K562 (cell line): ENCODE data around the gene EPB41L2. TPM values are rescaled to one million over a fixed set of nuclear protein-coding genes. Genes with fewer than 3 reads are reported as not detected.

Experiments used
- ATAC-seq: fragments of 200-7000 bp; cut with Tn5 transposase; 3 replicates; pipeline ENCODE4 v1.9.1; 2020; ENCODE audit warnings: moderate library complexity
- BruUV-seq: library from RNA; stranded (reverse); fragments of 400-500 nt; replicated peaks from 2 replicates; lab custom pipeline; 2021; lab: Mats Ljungman, UMichigan
- CTCF ChIA-PET: fragments of 300-600 bp; formaldehyde crosslinking; extraction: SDS; loops from one replicate; lab custom pipeline; 2021; ENCODE audit warnings: low intra/inter-chr PET ratio; lab: Yijun Ruan, JAX
- POLR2A ChIA-PET: fragments of 300-600, 350-650 bp; sonication (Branson Sonifier 250); formaldehyde crosslinking; extraction: SDS; loops from one replicate; lab custom pipeline; 2021; ENCODE audit warnings: antibody characterized with exemption, inconsistent platforms; lab: Yijun Ruan, JAX
- DNase-seq, 4 experiments: peaks; one replicate each; pipeline versions ENCODE4 v3.0.0 to v3.0.0-alpha.2; 2011 to 2018; ENCODE audit warnings: low spot score in 3 of 4, mixed read lengths in 3 of 4; ENCODE audit errors: extremely low read depth in 1 of 4
- FAIRE-seq: peaks from 2 replicates; lab custom pipeline; 2011; peaks lifted over from hg19 to GRCh38; lab: Jason Lieb, UNC
- H2AFZ ChIP-seq: 2 replicates; pipeline ENCODE4 v1.6.0; 2011; ENCODE audit warnings: low read depth, low read length, control low read depth, inconsistent platforms
- H3K27ac ChIP-seq: fragments of 200-600 bp; 3 replicates; pipeline ENCODE4 v1.8.0; 2011; ENCODE audit warnings: low read depth, mild to moderate bottlenecking, control low read depth, inconsistent platforms, low read length, moderate library complexity, mixed read lengths; ENCODE audit errors: extremely low read depth
- H3K27me3 ChIP-seq, 2 experiments: fragments of 300-600 bp in 1 of 2; 2 replicates in 1 of 2; 3 replicates in 1 of 2; pipeline versions ENCODE4 v1.6.0 to v1.8.0; 2011; ENCODE audit warnings: inconsistent platforms in 2 of 2, low read length in 2 of 2, mild to moderate bottlenecking in 1 of 2, mixed read lengths in 1 of 2, moderate library complexity in 1 of 2; ENCODE audit not compliant: control insufficient read depth in 2 of 2, insufficient read depth in 2 of 2
- H3K36me3 ChIP-seq: fragments of 300-600 bp; 3 replicates; pipeline ENCODE4 v1.8.0; 2011; ENCODE audit warnings: mild to moderate bottlenecking, low read length, inconsistent platforms; ENCODE audit not compliant: control insufficient read depth, insufficient read depth
- H3K4me1 ChIP-seq, 2 experiments: fragments of 200-600 bp in 1 of 2; replicated peaks in 1 of 2; 2 replicates in 1 of 2; 3 replicates in 1 of 2; pipeline versions ENCODE4 v1.5.1 to v1.8.0; 2011; ENCODE audit warnings: inconsistent platforms in 2 of 2, low read length in 2 of 2, mild to moderate bottlenecking in 1 of 2, mixed read lengths in 1 of 2, moderate library complexity in 1 of 2; ENCODE audit not compliant: control insufficient read depth in 2 of 2, insufficient read depth in 2 of 2
- H3K4me2 ChIP-seq: 2 replicates; pipeline ENCODE4 v1.6.1; 2011; ENCODE audit warnings: low read length, control low read depth, inconsistent platforms, mixed read lengths; ENCODE audit not compliant: insufficient read depth
- H3K4me3 ChIP-seq: fragments of 200-600 bp; sonication (generic), shearing (Covaris generic); 2 replicates; pipeline ENCODE4 v1.5.1; 2016; ENCODE audit warnings: control low read depth, inconsistent platforms
- H3K79me2 ChIP-seq: fragments of 200-600 bp; 3 replicates; pipeline ENCODE4 v1.8.0; 2011; ENCODE audit warnings: low read length, inconsistent platforms; ENCODE audit not compliant: control insufficient read depth, insufficient read depth
- H3K9ac ChIP-seq, 2 experiments: 2 replicates each; pipeline versions ENCODE4 v1.6.0 to v1.6.1; 2011; ENCODE audit warnings: low read depth in 2 of 2, low read length in 2 of 2, control low read depth in 1 of 2, inconsistent platforms in 1 of 2, mild to moderate bottlenecking in 1 of 2, mixed read lengths in 1 of 2; ENCODE audit not compliant: insufficient read depth in 1 of 2
- H3K9me1 ChIP-seq: one replicate; pipeline ENCODE4 v1.6.0; 2011; ENCODE audit warnings: inconsistent platforms, mild to moderate bottlenecking, low read length, moderate library complexity; ENCODE audit not compliant: control insufficient read depth, insufficient read depth
- H3K9me3 ChIP-seq: replicated peaks from 2 replicates; pipeline ENCODE4 v1.5.1; 2011; ENCODE audit warnings: low read depth, low read length, inconsistent platforms; ENCODE audit not compliant: control insufficient read depth, insufficient read depth
- H4K20me1 ChIP-seq: replicated peaks from 2 replicates; pipeline ENCODE4 v1.6.1; 2011; ENCODE audit warnings: low read length, inconsistent platforms, mixed read lengths; ENCODE audit not compliant: control insufficient read depth, insufficient read depth
- HEY1 ChIP-seq: fragments of 250-450 bp; sonication (Bioruptor Pico); IDR thresholded peaks from 2 replicates; pipeline ENCODE4 v1.5.0; 2020; ENCODE audit warnings: mild to moderate bottlenecking, moderate library complexity, borderline replicate concordance
- LEF1 ChIP-seq: fragments of 450-650 bp; IDR thresholded peaks from 2 replicates; pipeline ENCODE4 v1.6.1; 2016; ENCODE audit warnings: mild to moderate bottlenecking
- NR3C1 ChIP-seq: sonication (generic); formaldehyde crosslinking; IDR thresholded peaks from 2 replicates; pipeline ENCODE4 v1.8.1; 2022; ENCODE audit warnings: missing genetic modification reagents
- RBM15 ChIP-seq: fragments of 200-400 bp; formaldehyde crosslinking; IDR thresholded peaks from 2 replicates; pipeline ENCODE4 v1.6.1; 2018; ENCODE audit warnings: mild to moderate bottlenecking, low read length, moderate library complexity; ENCODE audit not compliant: insufficient read depth
- SETDB1 ChIP-seq: IDR thresholded peaks from one replicate; pipeline ENCODE4 v1.6.1; 2012; ENCODE audit warnings: low read length, control low read depth, inconsistent platforms
- SP1 ChIP-seq: sonication (generic); formaldehyde crosslinking; IDR thresholded peaks from 2 replicates; pipeline ENCODE4 v1.8.1; 2022; ENCODE audit warnings: mild to moderate bottlenecking, missing genetic modification reagents
- TCF7L2 ChIP-seq: fragments of 150-350 bp; IDR thresholded peaks from 2 replicates; pipeline ENCODE4 v1.6.1; 2016; ENCODE audit warnings: low read depth, mild to moderate bottlenecking, low read length, moderate library complexity
- TEAD1 ChIP-seq, 2 experiments: fragments of 450-650 bp in 1 of 2; sonication (generic) in 1 of 2; formaldehyde crosslinking; IDR thresholded peaks; 2 replicates each; pipeline versions ENCODE4 v1.4.0 to v1.8.0; 2020 to 2022; ENCODE audit warnings: mild to moderate bottlenecking in 2 of 2, missing genetic modification reagents in 1 of 2
- WGBS: fragments of 100-300 bp; shearing (Covaris generic); methylation state at CpG from one replicate; pipeline ENCODE4 v1.1.6; 2016; ENCODE audit warnings: low coverage, mixed read lengths; ENCODE audit not compliant: insufficient coverage; ENCODE audit errors: missing lambda C conversion rate; 5-methylcytosine and 5-hydroxymethylcytosine counted together
- in situ Hi-C: fragments of 300-500 bp; cut with MboI; formaldehyde crosslinking; loops from 4 replicates; pipeline ENCODE4 v1.15.0; 2018; ENCODE audit warnings: inconsistent platforms, mixed read lengths
- intact Hi-C: fragments of 100-400 bp; cut with micrococcal nuclease; formaldehyde crosslinking; loops from 2 replicates; pipeline ENCODE4 v1.14.2; 2022
- polyA plus RNA-seq, 8 experiments: library from polyadenylated mRNA; depleted of rRNA in 4 of 8; stranded (reverse) in 5 of 8; unstranded in 3 of 8; fragments of >200 nt; fragmentation: Nextera tagmentation in 2 of 8; fragmentation: Illumina TruSeq in 1 of 8; extraction: Ambion mirVana in 2 of 8; extraction: Trizol in 1 of 8; gene quantifications; 2 replicates each; pipeline versions ENCODE4 v1.2.1 to v1.2.3, GENCODE V29; 2011 to 2014; ENCODE audit warnings: inconsistent platforms in 1 of 8, missing spikeins in 1 of 8
- total RNA-seq, 7 experiments: library from RNA; depleted of rRNA in 6 of 7; stranded (reverse); fragments of >200 nt in 6 of 7; fragmentation: Illumina TruSeq in 2 of 7; extraction: Trizol in 2 of 7; gene quantifications; 2 replicates each; pipeline versions ENCODE4 v1.2.1 to v1.2.3, GENCODE V29; 2011 to 2021; ENCODE audit warnings: low replicate concordance in 1 of 7
- TF ChIP-seq, protein P1 (sequence below): sonication (generic); formaldehyde crosslinking; IDR thresholded peaks from 2 replicates; pipeline ENCODE4 v1.8.0; 2022; ENCODE audit warnings: mild to moderate bottlenecking, low read depth, missing genetic modification reagents
- TF ChIP-seq, protein P2 (sequence below): fragments of 450-650 bp; formaldehyde crosslinking; IDR thresholded peaks from 2 replicates; pipeline ENCODE4 v1.4.0; 2020; ENCODE audit warnings: mild to moderate bottlenecking
- TF ChIP-seq, protein P3 (sequence below): sonication (generic); formaldehyde crosslinking; IDR thresholded peaks from 2 replicates; pipeline ENCODE4 v1.8.1; 2023; ENCODE audit warnings: mild to moderate bottlenecking, missing genetic modification reagents, moderate library complexity

Gene EPB41L2
- total and polyA plus RNA-seq, 9 of the 15 experiments (the other 6 are each of a cell fraction or from before 2014, with no cell fraction given): 5.1 to 53.6 (median 25.0) TPM

DNA sequence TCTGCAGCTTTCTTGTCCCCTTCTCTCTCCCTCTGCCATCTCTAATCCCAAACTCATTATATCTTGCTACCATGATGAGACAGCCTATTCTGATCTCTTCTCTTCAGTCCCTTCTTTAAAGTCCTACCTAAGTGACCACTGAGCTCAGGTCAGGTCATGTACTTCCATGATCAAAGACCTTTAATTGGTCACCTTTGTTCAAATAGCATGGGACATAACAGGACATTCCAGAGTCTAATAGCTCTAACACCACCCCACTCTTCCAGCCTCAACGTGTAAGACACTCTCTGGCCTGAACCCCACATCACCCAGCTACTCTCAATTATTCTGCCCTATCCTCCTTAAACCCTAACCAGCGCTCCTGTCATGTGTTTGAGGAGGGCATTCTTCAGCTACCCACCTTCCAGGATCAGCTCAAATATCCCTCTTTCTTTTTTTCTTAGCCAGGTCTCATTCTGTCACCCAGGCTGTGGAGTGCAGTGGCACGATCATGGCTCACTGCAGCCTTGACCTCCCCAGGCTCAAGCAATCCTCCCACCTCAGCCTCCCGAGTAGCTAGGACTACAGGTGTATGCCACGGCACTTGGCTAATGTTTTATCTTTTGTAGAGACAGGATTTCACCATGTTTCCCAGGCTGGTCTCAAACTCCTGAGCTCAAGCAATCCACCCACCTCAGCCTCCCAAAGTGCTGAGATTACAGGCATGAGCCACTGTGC is 237.9 kb downstream of the EPB41L2 start:
- CTCF ChIA-PET: no interaction called here
- in situ Hi-C loops: no loop called here
- FAIRE-seq: no peak

DNA sequence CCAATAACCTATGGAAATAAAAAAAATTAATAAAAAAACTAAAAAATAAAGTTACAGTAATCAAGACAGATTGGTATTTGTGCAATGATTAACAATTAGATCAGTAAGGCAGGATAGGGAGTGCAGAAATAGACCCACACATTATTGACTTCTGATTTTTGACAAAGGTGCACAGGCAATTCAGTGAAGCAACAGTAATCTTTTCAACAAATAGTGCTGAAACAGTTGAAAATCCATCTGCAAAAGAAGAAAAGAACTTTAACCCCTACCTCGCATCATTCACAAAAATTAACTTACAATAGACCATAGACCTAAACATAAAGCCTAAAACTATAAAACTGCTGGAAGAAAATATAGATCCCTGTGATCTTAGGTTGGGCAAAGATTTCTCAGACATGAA is 240.3 kb downstream of the EPB41L2 start:
- intact Hi-C loops: no loop called here
- no peak for TF ChIP-seq LEF1
- no peak for TF ChIP-seq TCF7L2
- TF ChIP-seq, protein P1, sequence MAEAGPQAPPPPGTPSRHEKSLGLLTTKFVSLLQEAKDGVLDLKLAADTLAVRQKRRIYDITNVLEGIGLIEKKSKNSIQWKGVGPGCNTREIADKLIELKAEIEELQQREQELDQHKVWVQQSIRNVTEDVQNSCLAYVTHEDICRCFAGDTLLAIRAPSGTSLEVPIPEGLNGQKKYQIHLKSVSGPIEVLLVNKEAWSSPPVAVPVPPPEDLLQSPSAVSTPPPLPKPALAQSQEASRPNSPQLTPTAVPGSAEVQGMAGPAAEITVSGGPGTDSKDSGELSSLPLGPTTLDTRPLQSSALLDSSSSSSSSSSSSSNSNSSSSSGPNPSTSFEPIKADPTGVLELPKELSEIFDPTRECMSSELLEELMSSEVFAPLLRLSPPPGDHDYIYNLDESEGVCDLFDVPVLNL: no peak
- TF ChIP-seq SP1 (CRISPR knock-in tag): no peak
- no peak for TF ChIP-seq HEY1 (CRISPR knock-in tag)
- TF ChIP-seq, protein P2, sequence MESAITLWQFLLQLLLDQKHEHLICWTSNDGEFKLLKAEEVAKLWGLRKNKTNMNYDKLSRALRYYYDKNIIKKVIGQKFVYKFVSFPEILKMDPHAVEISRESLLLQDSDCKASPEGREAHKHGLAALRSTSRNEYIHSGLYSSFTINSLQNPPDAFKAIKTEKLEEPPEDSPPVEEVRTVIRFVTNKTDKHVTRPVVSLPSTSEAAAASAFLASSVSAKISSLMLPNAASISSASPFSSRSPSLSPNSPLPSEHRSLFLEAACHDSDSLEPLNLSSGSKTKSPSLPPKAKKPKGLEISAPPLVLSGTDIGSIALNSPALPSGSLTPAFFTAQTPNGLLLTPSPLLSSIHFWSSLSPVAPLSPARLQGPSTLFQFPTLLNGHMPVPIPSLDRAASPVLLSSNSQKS (CRISPR knock-in tag): no peak
- TF ChIP-seq NR3C1 (CRISPR knock-in tag): no peak
- no TSS peak for BruUV-seq
- Histone ChIP-seq H3K4me3 (no peak overlapping the region), H3K9me1 (no peaks in the 10 kb centered on the region), H2AFZ (no peak overlapping the region), H3K9ac (no peak overlapping the region), H3K27me3 (no peaks in the 10 kb centered on the region), H4K20me1 (no peaks in the 10 kb centered on the region), H3K79me2 (no peaks in the 10 kb centered on the region), H3K4me2 (no peak overlapping the region), H3K4me1 (no peaks in the 10 kb centered on the region), H3K27ac (no peak overlapping the region), H3K9me3 (no peaks in the 10 kb centered on the region), H3K36me3 (no peaks in the 10 kb centered on the region)
- CTCF ChIA-PET: no interaction called here
- no peak for ATAC-seq
- FAIRE-seq: no peak
- no peak for DNase-seq
- in situ Hi-C loops: no loop called here
- POLR2A ChIA-PET: no interaction called here
- WGBS: 8% methylated on average over 1 of the region's 1 CpG

More for the DNA sequence above, 237.9 kb downstream of the EPB41L2 start:
- Histone ChIP-seq H3K9me3 (no peaks in the 10 kb centered on the region), H3K27me3 (no peaks in the 10 kb centered on the region), H3K4me3 (no peak overlapping the region), H3K36me3 (no peaks in the 10 kb centered on the region), H2AFZ (no peak overlapping the region), H3K9me1 (no peaks in the 10 kb centered on the region), H3K4me1 (no peaks in the 10 kb centered on the region), H3K4me2 (no peak overlapping the region), H3K27ac (no peak overlapping the region), H3K79me2 (no peaks in the 10 kb centered on the region), H3K9ac (no peak overlapping the region), H4K20me1 (no peaks in the 10 kb centered on the region)
- 0% methylated on average over 4 of the region's 5 CpGs for WGBS
- intact Hi-C loops: no loop called here
- POLR2A ChIA-PET: interaction anchor here (0.7 kb wide), 1 partner anchor 16 kb away, joined by 3 read pairs; no protein-coding TSS in a partner anchor
- DNase-seq: no peak
- no peak for TF ChIP-seq SETDB1
- no peak for TF ChIP-seq RBM15
- TF ChIP-seq, protein P3, sequence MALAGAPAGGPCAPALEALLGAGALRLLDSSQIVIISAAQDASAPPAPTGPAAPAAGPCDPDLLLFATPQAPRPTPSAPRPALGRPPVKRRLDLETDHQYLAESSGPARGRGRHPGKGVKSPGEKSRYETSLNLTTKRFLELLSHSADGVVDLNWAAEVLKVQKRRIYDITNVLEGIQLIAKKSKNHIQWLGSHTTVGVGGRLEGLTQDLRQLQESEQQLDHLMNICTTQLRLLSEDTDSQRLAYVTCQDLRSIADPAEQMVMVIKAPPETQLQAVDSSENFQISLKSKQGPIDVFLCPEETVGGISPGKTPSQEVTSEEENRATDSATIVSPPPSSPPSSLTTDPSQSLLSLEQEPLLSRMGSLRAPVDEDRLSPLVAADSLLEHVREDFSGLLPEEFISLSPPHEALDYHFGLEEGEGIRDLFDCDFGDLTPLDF (CRISPR knock-in tag): no peak
- no peak for TF ChIP-seq TEAD1 (CRISPR knock-in tag; IDR thresholded peaks at IDR 0.05)
- ATAC-seq: no peak
- no TSS peak for BruUV-seq
